ENCODE results near the gene HLA-DMA.

Gene HLA-DMA

DNA sequence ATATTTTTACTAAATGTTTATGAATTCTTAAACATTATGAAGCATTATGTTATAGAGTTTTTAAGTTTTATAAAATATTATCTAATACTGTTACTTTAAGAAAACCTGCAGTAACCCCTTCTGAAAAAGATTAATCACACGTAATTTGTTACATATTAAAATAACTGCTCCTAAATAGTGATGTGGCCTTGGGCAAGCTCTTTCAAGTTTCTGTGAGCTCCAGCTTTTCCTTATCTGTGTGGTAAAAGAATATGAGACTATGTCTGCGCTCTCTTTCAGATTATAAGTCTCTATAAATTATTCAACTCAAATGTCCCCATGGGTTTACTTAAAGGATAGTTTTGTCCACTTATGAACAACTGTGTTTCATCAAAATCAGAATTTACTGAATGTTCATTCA, 44.0 kb downstream of the HLA-DMA start:
- TF ChIP-seq CTCF (conservative IDR thresholded peaks at IDR 0.05; ENCODE audit: low read length): no peak
- H3K4me3 ChIP-seq (ENCODE audit: low read length): no peak overlapping the region
- DNase-seq (ENCODE audit: low read depth): no peak

DNA sequence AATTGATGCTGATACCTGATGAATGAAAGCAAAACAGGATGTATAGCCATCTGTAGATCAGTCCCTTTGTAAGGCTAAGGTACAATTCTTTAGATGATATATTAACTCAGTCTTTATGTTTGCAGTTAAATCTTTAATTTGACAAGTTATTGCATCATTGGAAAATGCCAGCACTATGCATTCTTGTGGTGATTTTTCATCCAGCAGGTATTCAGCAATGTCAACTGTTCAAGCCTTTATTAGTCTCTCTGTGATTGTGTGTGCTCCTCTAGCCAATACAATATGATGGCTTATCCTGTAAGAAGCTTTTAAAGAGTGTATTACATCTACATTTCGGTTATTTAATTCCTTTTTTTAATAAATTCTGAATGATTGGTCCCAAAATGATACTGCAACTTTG, 46.4 kb downstream of the HLA-DMA start:
- no peak for TF ChIP-seq CTCF (conservative IDR thresholded peaks at IDR 0.05; ENCODE audit: low read length)
- DNase-seq (ENCODE audit: low read depth): peak; percentile 58
- no peak overlapping the region for H3K4me3 ChIP-seq (ENCODE audit: low read length)

DNA sequence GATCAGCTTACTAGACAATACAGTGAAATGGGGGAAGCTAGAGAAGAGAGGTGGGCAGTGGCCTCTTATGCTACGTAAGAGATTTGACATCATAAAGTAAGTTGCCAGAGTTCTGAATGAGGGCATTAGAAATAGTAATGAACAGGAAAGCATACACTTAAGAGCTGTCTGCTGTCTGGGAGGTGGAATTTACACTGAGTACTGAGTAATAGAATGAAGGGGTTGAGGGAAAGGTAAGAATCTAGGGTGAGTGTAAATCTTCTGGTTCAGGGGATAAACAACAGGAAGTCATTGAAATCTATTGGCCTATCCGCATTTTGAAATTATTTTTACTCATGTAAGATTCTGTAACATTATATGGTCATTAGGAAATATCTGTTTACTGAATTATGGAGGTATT, 47.8 kb downstream of the HLA-DMA start:
- no peak overlapping the region for H3K4me3 ChIP-seq (ENCODE audit: low read length)
- no peak for DNase-seq (ENCODE audit: low read depth)
- TF ChIP-seq CTCF (conservative IDR thresholded peaks at IDR 0.05; ENCODE audit: low read length): no peak

DNA sequence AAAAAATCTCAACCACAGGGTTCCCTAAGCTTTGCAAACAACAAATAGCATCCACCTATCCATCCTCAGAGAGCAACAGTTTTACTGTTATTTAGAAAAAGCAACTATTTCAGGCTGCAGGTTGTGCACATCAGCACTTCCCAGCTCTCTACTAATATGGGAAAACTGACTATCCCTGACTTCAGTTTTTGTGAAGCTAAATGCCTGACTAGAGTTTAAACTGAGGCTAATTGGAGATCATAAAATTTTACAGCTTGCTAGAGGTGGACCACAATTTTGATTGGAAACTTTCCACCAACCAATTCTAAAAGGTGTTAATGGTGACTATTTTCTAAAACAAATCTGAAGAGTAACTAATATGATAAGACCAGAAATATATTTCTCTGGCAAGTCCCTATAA, 48.9 kb downstream of the HLA-DMA start:
- TF ChIP-seq CTCF (conservative IDR thresholded peaks at IDR 0.05; ENCODE audit: low read length): no peak
- no peak overlapping the region for H3K4me3 ChIP-seq (ENCODE audit: low read length)

More for the DNA sequence above, 48.9 kb downstream of the HLA-DMA start:
- DNase-seq (ENCODE audit: low read depth): no peak

All from AG10803 (cell line).